ENCODE results near the gene ANKRD44.

The ANKRD44 gene

DNA sequence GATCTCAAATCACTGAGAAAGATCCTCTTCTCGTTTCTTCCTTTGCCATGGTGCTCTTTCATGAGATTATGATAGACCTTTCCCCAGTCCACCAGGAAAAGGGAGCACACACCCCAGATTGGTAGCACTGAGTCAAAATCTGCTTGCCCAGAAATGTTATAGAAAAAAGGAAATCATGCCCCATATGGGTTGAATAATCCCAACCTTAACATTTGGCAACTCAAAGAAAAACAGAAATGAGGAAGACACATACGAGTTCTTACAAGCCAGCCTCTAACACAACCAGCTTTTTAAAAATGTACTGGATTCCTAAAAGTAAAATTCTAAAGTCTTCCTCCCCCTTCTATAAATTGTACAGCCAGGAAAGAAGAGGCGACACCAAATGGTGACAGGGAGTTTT, 103.0 kb downstream of the ANKRD44 start:
- H2BK12ac ChIP-seq (ENCODE audit: low read length) = no peak overlapping the region
- H3K79me2 ChIP-seq (ENCODE audit: control insufficient read depth, insufficient read depth, low read length, poor library complexity) = no peaks in the 10 kb centered on the region
- no peak overlapping the region for H4K8ac ChIP-seq (ENCODE audit: low read depth, low read length)
- no peaks in the 10 kb centered on the region for H3K27me3 ChIP-seq (ENCODE audit: insufficient read depth, low read length)
- H3K9ac ChIP-seq (ENCODE audit: low read length) = no peak overlapping the region
- H2AFZ ChIP-seq (ENCODE audit: insufficient read depth, low read length, poor library complexity) = no peak overlapping the region
- H3K4me2 ChIP-seq (ENCODE audit: low read length) = no peak overlapping the region
- no peak overlapping the region for H3K4ac ChIP-seq (ENCODE audit: low read depth, low read length)
- no peak overlapping the region for H4K12ac ChIP-seq (ENCODE audit: low read depth, low read length)
- no peak for DNase-seq
- H3K23ac ChIP-seq (ENCODE audit: low read length) = no peak overlapping the region
- no peak overlapping the region for H2BK120ac ChIP-seq (ENCODE audit: insufficient read depth, low read length, poor library complexity)
- H4K91ac ChIP-seq (ENCODE audit: low read depth, low read length) = no peak overlapping the region
- H3K4me3 ChIP-seq (ENCODE audit: low read depth, low read length) = no peak overlapping the region
- no peak overlapping the region for H3K27ac ChIP-seq (ENCODE audit: low read depth, low read length)
- no peak overlapping the region for H3K14ac ChIP-seq (ENCODE audit: low read length)
- no peak overlapping the region for H2BK5ac ChIP-seq (ENCODE audit: low read depth, low read length, poor library complexity)
- no peak overlapping the region for H2AK5ac ChIP-seq (ENCODE audit: low read length)
- no CpG with 5 or more reads among the region's 3 CpGs for WGBS (ENCODE audit: extremely low coverage, insufficient coverage, insufficient read length)
- no peaks in the 10 kb centered on the region for H3K79me1 ChIP-seq (ENCODE audit: low read length)
- peaks cover 5 to 6% of the 10 kb centered on the region in 2 experiments for H3K4me1 ChIP-seq (ENCODE audit: control insufficient read depth in 1 of 2, insufficient read depth in 2 of 2, low read length in 2 of 2)
- H3K9me3 ChIP-seq (ENCODE audit: insufficient read depth, low read depth, low read length) = no peaks in the 10 kb centered on the region
- H3K18ac ChIP-seq (ENCODE audit: low read length) = no peak overlapping the region
- no peaks in the 10 kb centered on the region for H3K36me3 ChIP-seq (ENCODE audit: control insufficient read depth in 1 of 2, insufficient read depth in 2 of 2, low read length in 2 of 2)

DNA sequence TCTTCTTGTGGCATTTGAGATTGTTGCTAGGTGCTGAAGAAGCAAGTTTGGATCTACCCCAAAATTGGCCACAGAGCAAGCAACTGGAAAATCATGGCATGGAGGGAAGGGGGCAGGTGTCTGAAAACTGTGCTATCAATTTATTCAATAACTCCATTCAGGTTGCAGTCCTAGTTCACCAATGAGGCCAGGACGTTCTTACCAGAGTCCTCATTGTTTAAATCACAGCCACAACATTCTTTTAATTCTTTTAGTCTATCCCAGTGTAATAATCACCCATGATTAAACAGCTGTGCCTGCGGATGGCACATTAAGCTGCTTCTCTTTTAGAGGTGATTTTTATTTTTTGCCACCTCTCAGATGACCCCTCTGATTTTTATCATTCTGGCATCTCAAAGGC, 103.5 kb downstream of the ANKRD44 start:
- Histone ChIP-seq H3K4me1 (ENCODE audit: control insufficient read depth in 1 of 2, insufficient read depth in 2 of 2, low read length in 2 of 2) (peaks cover 5 to 6% of the 10 kb centered on the region in 2 experiments), H4K91ac (ENCODE audit: low read depth, low read length) (no peak overlapping the region), H3K4ac (ENCODE audit: low read depth, low read length) (no peak overlapping the region), H3K27ac (ENCODE audit: low read depth, low read length) (no peak overlapping the region), H2AFZ (ENCODE audit: insufficient read depth, low read length, poor library complexity) (no peak overlapping the region), H4K12ac (ENCODE audit: low read depth, low read length) (no peak overlapping the region), H3K27me3 (ENCODE audit: insufficient read depth, low read length) (no peaks in the 10 kb centered on the region), H3K36me3 (ENCODE audit: control insufficient read depth in 1 of 2, insufficient read depth in 2 of 2, low read length in 2 of 2) (no peaks in the 10 kb centered on the region), H4K8ac (ENCODE audit: low read depth, low read length) (no peak overlapping the region), H3K23ac (ENCODE audit: low read length) (no peak overlapping the region), H2BK120ac (ENCODE audit: insufficient read depth, low read length, poor library complexity) (no peak overlapping the region), H2AK5ac (ENCODE audit: low read length) (no peak overlapping the region), H3K79me1 (ENCODE audit: low read length) (no peaks in the 10 kb centered on the region), H3K18ac (ENCODE audit: low read length) (no peak overlapping the region), H3K14ac (ENCODE audit: low read length) (no peak overlapping the region), H3K9me3 (ENCODE audit: insufficient read depth, low read depth, low read length) (no peaks in the 10 kb centered on the region), H3K4me3 (ENCODE audit: low read depth, low read length) (no peak overlapping the region), H3K4me2 (ENCODE audit: low read length) (no peak overlapping the region), H2BK5ac (ENCODE audit: low read depth, low read length, poor library complexity) (no peak overlapping the region), H2BK12ac (ENCODE audit: low read length) (no peak overlapping the region), H3K9ac (ENCODE audit: low read length) (no peak overlapping the region), H3K79me2 (ENCODE audit: control insufficient read depth, insufficient read depth, low read length, poor library complexity) (no peaks in the 10 kb centered on the region)
- no CpG with 5 or more reads among the region's 2 CpGs for WGBS (ENCODE audit: extremely low coverage, insufficient coverage, insufficient read length)
- DNase-seq = no peak

DNA sequence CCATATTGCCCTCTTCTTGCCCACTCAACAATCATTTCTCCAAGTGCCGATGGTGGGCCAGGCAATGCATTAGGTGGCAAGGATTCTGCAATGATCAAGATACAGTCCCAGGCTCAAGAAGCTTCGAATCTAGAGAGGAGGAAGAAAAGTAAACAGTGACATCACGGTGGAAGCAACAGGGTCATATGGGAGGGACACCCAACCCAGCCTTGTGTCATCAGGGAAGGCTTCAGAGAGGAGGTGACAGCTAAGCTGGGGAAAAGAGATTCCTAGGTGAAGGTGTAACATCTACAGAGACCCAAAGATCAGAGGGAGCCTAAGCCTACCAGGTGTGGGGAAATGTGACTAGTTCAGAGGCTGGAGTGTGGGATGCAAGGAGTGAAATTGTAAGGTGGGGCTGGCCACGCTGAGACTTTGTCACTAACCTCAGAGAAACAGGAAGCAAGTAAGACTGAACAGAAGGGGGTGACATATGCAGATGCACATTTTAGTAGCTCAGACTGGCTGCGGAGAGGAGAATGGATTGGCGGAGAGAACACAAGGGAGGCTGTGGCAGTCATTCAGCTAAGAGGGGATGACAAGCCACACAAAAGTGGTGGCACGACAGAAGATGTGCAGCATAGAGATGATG, 104.9 kb downstream of the ANKRD44 start:
- Histone ChIP-seq H3K9me3 (ENCODE audit: insufficient read depth, low read depth, low read length) (no peaks in the 10 kb centered on the region), H3K27ac (ENCODE audit: low read depth, low read length) (no peak overlapping the region), H2BK12ac (ENCODE audit: low read length) (no peak overlapping the region), H3K4me2 (ENCODE audit: low read length) (no peak overlapping the region), H3K18ac (ENCODE audit: low read length) (no peak overlapping the region), H2BK5ac (ENCODE audit: low read depth, low read length, poor library complexity) (no peak overlapping the region), H2AFZ (ENCODE audit: insufficient read depth, low read length, poor library complexity) (no peak overlapping the region), H3K4ac (ENCODE audit: low read depth, low read length) (no peak overlapping the region), H3K79me2 (ENCODE audit: control insufficient read depth, insufficient read depth, low read length, poor library complexity) (no peaks in the 10 kb centered on the region), H3K4me1 (ENCODE audit: control insufficient read depth in 1 of 2, insufficient read depth in 2 of 2, low read length in 2 of 2) (peaks cover 5 to 6% of the 10 kb centered on the region in 2 experiments), H4K8ac (ENCODE audit: low read depth, low read length) (no peak overlapping the region), H4K12ac (ENCODE audit: low read depth, low read length) (no peak overlapping the region), H3K27me3 (ENCODE audit: insufficient read depth, low read length) (no peaks in the 10 kb centered on the region), H2AK5ac (ENCODE audit: low read length) (no peak overlapping the region), H3K4me3 (ENCODE audit: low read depth, low read length) (no peak overlapping the region), H4K91ac (ENCODE audit: low read depth, low read length) (no peak overlapping the region), H2BK120ac (ENCODE audit: insufficient read depth, low read length, poor library complexity) (no peak overlapping the region), H3K23ac (ENCODE audit: low read length) (no peak overlapping the region), H3K79me1 (ENCODE audit: low read length) (no peaks in the 10 kb centered on the region), H3K9ac (ENCODE audit: low read length) (no peak overlapping the region), H3K14ac (ENCODE audit: low read length) (no peak overlapping the region), H3K36me3 (ENCODE audit: control insufficient read depth in 1 of 2, insufficient read depth in 2 of 2, low read length in 2 of 2) (no peaks in the 10 kb centered on the region)
- DNase-seq = no peak
- no CpG with 5 or more reads among the region's 7 CpGs for WGBS (ENCODE audit: extremely low coverage, insufficient coverage, insufficient read length)

DNA sequence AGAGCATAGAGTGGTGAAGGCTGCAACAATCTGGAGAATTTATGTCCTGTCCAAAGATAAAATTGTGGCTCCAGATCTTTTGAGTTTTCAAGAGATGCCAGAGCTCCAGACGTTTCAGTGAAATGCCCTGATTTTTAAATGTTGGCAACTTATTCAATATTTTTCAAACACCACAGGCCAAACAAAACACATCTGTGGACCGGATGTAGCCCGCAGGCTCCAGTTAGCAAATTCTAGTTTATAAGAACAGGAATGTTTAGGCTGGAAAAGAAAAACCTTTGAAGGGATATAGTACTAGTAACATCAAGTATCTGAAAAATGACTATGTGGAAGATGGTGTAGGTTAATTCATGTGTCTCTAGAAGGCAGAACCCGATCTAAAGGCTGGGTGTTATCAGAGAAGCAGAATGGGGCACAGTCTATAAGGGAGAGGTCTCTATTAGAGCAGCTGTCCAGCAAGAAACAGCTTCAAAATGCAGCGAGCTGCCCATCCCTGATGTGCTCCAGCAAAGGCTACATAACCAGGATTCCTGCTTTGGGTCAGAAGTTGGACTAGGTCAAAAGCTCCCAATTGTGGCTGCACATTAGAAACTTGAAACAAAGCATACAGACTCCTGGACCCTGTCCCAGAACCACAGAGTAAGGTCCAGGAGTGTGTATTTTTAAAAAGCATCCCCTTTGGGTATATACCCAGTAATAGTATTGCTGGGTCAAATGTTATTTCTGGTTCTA, 105.9 kb downstream of the ANKRD44 start:
- Histone ChIP-seq H2BK12ac (ENCODE audit: low read length) (no peak overlapping the region), H3K36me3 (ENCODE audit: control insufficient read depth in 1 of 2, insufficient read depth in 2 of 2, low read length in 2 of 2) (no peaks in the 10 kb centered on the region), H4K91ac (ENCODE audit: low read depth, low read length) (no peak overlapping the region), H3K9ac (ENCODE audit: low read length) (no peak overlapping the region), H4K8ac (ENCODE audit: low read depth, low read length) (no peak overlapping the region), H3K79me2 (ENCODE audit: control insufficient read depth, insufficient read depth, low read length, poor library complexity) (no peaks in the 10 kb centered on the region), H3K27ac (ENCODE audit: low read depth, low read length) (no peak overlapping the region), H3K9me3 (ENCODE audit: insufficient read depth, low read depth, low read length) (no peaks in the 10 kb centered on the region), H4K12ac (ENCODE audit: low read depth, low read length) (no peak overlapping the region), H3K27me3 (ENCODE audit: insufficient read depth, low read length) (no peaks in the 10 kb centered on the region), H2BK5ac (ENCODE audit: low read depth, low read length, poor library complexity) (no peak overlapping the region), H3K14ac (ENCODE audit: low read length) (no peak overlapping the region), H3K18ac (ENCODE audit: low read length) (no peak overlapping the region), H3K23ac (ENCODE audit: low read length) (no peak overlapping the region), H3K4me2 (ENCODE audit: low read length) (no peak overlapping the region), H3K4ac (ENCODE audit: low read depth, low read length) (no peak overlapping the region), H2AFZ (ENCODE audit: insufficient read depth, low read length, poor library complexity) (no peak overlapping the region), H3K4me3 (ENCODE audit: low read depth, low read length) (no peak overlapping the region), H3K4me1 (ENCODE audit: control insufficient read depth in 1 of 2, insufficient read depth in 2 of 2, low read length in 2 of 2) (peaks cover 4% of the 10 kb centered on the region in 2 experiments), H2AK5ac (ENCODE audit: low read length) (no peak overlapping the region), H3K79me1 (ENCODE audit: low read length) (no peaks in the 10 kb centered on the region), H2BK120ac (ENCODE audit: insufficient read depth, low read length, poor library complexity) (no peak overlapping the region)
- no peak for DNase-seq
- no CpG with 5 or more reads among the region's 5 CpGs for WGBS (ENCODE audit: extremely low coverage, insufficient coverage, insufficient read length)

All from trophoblast cell (in vitro differentiated cells and primary cell).